CD4-positive, alpha-beta T cell treated with Interleukin-17A for 4 hours (primary cell): Measurements from ENCODE around the gene DEAF1.

Experiments used
- DNase-seq: peaks from one replicate; pipeline ENCODE4 v3.0.0-alpha.2; 2020; ENCODE audit warnings: mixed read lengths

Gene DEAF1

GRCh38 chr11:721247-721740 lies 26.3 kb upstream of the DEAF1 start:
- DNase-seq, result no peak

GRCh38 chr11:720642-721246 lies 25.7 kb upstream of the DEAF1 start:
- peak; percentile 31 for DNase-seq

- no peak for DNase-seq
These were observed 25.1 kb upstream of the DEAF1 start for GRCh38 chr11:720017-720641.

GRCh38 chr11:719214-720016 lies 24.4 kb upstream of the DEAF1 start:
- no peak for DNase-seq

- DNase-seq, result no peak
These were observed 19.4 kb upstream of the DEAF1 start for GRCh38 chr11:714436-714835.

GRCh38 chr11:709109-709997 lies 14.3 kb upstream of the DEAF1 start:
- DNase-seq, result no peak

GRCh38 chr11:708511-708910 lies 13.5 kb upstream of the DEAF1 start:
- no peak for DNase-seq

GRCh38 chr11:707817-708420 lies 12.9 kb upstream of the DEAF1 start:
- no peak for DNase-seq

GRCh38 chr11:706957-707816 lies 12.2 kb upstream of the DEAF1 start:
- DNase-seq, result no peak

GRCh38 chr11:706439-706956 lies 11.5 kb upstream of the DEAF1 start:
- no peak for DNase-seq

GRCh38 chr11:705646-706438 lies 10.8 kb upstream of the DEAF1 start, which contains the start of gene EPS8L2:
TSS of gene EPS8L2 (plus strand) at chr11:706231. CDS start at chr11:709408, 3,177 bp downstream.
- peak; percentile 44 for DNase-seq

- no peak for DNase-seq
These were observed 10.0 kb upstream of the DEAF1 start for GRCh38 chr11:704781-705645.

GRCh38 chr11:704228-704674 lies 9.2 kb upstream of the DEAF1 start:
- DNase-seq, result no peak

GRCh38 chr11:703506-703905 lies 8.5 kb upstream of the DEAF1 start:
- DNase-seq, result no peak

GRCh38 chr11:702462-703461 lies 7.7 kb upstream of the DEAF1 start:
- no peak for DNase-seq

GRCh38 chr11:701741-702461 lies 6.9 kb upstream of the DEAF1 start:
- no peak for DNase-seq

GRCh38 chr11:699753-700152 lies 4.7 kb upstream of the DEAF1 start:
- no peak for DNase-seq
